Measurements from ENCODE around the gene PLLP.

Gene PLLP

DNA sequence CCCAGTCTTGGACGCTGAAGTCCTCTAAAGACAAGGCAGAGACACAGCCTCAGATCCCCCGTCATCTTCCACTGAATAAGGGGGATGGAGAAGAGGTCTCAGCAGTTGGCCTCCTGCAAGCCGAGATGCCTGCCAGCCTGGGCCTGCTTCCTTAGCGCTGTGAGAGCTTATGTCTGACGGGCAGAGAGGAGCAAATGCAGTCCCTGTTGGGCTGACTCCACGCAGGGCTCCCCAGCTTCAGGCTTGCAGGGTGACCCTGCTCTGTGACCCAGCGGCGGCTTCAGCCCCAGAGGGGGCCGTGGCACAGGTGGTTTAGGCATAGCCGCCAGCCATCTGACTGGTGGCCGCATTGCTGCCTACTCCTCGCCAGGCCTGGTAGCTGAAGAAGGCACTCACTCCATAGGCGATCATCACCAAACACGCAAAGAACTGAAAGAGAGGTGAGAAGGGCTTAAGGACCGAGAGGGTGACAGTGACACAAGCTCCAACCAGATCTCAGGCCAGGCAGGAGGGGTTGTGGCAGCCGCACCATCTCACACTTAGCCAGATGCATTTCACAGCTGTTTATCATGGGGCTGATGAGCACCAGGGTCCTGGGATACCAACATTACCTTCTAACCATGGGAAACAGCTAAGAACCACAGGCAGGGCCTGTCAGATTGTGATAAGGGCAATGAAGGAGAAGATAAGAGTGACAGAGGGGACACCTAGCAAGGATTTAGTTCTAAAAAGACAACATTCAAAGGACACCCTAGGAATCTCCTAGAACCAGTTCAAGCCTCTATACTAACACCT lies 27.7 kb downstream of the PLLP start:
- DNase-seq (ENCODE audit: low read depth), result no peak

DNA sequence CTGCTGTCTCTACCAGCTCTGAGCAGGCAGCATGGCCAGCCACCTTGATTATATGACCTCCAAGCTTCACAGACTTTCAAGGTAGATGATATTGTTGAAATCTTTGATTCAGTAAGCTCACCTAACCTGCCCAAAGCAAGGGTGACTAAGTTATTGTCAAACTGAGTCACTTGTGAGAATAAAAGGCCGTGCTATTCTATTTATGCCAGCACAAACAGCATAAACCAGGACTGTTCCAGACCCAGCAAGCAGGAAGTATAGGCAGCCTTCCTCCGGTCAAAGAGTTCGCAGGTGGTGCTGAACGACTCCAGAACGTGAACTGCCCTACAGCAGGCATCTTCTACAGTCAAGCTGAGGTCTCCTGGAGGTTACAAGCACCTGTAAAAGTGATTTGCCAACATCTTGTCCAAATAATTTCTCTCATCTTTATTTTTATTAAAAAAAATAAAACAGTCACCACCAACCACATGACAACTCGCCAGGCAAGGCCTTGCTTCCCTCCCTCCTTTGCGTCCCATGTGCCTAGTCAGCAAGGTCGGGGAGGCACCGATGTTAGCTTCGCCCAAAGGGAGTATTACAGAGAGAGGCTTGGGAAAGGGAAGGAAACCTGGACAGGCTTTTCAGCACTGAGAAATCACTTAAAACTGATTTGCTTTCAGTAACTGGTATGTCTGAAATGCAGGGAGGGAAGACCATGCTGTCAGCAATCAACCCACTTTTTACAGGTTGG lies 28.6 kb downstream of the PLLP start:
- no peak for DNase-seq (ENCODE audit: low read depth)

DNA sequence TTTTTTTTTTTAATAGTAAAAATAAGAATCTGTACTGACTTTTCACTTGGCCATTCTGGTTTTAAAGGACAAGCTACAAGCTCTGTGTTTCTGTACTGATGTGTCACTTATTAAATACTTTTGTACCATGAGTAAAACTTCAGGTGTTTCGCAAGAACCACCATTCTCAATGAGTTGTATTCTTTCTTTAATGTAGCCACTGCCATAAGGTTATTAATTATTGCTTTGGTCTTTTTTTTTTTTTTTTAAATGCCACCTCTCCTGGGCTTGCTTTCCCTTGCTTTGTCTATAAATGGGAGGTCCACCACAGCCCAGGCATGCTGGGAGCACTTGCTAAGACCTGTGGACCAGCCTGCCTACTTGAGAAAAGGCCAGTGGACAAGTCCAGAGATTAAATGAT lies 31.0 kb downstream of the PLLP start:
- DNase-seq (ENCODE audit: low read depth), result no peak

DNA sequence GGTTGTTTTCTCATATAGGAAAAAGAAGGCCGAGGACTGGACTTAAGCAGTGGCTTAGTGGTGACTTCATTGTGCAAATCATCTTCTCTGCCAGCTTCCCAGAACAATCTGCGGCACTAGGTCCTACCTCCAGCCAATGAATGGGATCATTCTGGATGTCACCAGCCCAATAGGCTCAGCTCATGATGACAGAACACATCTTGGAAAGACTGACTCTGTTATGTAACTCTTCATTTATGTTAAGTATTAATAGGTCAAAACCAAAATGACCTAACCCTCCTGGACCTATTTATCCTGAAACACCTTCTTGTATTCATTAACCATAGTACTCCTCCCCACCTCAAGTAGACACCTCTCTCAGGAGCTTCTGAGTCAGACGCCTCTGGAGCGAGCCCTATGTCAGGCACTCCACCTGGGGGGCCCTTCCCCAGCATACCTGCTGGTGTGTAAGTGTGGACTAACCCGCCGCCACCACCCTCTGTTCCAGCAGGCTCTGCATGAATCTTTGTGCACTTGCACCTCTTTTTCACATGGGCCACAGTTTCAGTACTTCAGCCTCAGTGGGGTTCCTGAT lies 32.2 kb downstream of the PLLP start:
- no peak for DNase-seq (ENCODE audit: low read depth)

DNA sequence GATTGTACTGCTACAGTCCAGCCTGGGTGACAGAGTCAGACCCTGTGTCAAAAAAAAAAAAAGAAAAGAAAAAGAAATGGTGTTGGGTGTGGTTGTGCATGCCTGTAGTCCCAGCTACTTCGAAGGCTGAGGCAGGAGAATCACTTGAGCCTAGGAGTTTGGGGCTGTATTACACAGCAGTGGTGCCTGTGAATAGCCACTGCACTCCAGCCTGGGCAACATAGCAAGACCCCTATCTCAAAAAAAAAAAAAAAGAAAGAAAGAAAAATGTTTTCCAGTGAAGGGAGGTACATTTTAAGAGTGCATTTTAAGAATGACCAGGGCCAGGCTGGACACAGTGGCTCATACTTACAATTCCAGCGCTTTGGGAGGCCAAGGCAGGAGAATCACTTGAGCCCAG lies 33.1 kb downstream of the PLLP start:
- DNase-seq (ENCODE audit: low read depth), result no peak

DNA sequence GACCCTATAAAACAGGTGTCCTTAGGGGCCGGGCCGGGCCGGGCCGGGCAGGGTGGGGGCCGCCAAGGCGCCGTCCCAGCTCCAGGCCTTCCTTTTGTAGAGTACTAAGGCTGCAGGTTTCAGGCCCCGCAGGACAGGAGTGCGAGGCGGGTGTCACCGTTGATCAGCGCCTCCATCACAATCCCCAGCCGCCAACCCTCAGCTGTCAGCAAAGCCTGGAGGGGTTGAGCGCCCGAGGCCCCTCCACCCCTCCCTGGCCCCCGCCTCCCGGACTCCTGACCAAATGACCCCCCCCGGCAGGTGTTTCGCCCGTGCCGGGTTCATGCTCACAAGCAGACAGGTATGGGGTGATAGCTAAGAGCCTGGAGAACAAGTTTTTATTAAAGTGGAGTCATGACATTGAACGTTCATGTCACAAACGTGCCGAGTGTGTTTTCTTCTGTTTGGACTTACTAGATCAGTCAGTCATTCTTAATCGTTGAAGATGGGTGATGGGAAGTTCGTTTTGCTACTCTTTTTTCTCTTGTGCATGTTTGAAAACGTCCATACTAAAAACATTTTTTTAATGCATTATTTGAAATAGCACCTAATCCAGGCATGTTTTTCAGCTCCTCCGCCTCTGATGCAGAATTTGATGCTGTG lies 38.9 kb downstream of the PLLP start:
- no peak for DNase-seq (ENCODE audit: low read depth)

DNA sequence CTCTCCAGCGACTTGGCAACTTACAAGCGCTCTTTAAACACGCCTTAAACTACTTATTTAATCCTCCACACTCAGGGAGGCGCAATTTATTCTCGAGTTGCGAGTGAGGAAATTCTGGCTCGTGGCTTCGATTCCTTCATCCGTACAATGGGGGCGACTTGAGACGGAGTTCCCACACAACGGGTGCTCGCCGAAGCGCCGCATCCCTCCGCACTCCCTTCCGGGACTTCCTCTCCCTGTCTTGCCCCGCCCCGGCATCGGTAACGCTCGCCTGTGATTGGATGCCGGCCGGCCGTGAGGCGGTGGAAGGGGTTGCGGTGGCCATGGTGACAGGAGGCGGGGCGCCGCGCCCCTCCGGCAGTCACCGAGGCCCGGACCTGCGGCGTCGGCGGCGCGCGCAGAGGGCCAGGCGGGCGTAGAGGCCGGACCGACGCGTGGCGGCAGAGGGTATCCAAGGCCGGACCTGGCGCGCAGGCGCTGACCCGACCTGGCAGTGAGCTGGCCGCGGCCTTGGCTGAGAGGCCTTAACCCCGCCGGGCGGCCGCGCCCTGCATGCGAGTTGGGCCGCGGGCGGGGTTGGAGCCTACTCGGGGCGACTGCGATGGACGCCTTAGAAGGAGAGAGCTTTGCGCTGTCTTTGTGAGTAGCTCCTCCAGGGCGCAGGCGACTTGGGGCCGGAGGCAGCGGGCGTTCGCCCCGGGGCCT lies 39.6 kb downstream of the PLLP start, which contains the start of gene ARL2BP:
TSS of gene ARL2BP (plus strand) at position 493 of the 705 bp plus-strand sequence. CDS start at position 602, 109 bp downstream.
- peak; percentile 96 for DNase-seq (ENCODE audit: low read depth)

DNA sequence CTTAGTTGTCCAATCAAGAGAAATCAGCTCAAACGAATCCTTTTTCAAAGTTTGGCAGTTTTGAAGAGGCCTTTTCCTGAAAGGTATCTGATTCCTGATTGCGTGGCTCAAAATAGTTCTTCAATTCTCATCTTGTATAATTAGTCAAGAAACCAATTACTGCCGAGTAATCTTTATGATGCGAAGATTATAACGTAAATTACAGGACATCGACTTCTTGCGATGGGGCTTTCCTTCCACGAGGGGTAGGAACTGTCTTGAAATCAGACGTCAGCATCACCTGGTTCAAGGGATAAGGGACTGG lies 40.1 kb downstream of the PLLP start:
- DNase-seq (ENCODE audit: low read depth), result no peak

DNA sequence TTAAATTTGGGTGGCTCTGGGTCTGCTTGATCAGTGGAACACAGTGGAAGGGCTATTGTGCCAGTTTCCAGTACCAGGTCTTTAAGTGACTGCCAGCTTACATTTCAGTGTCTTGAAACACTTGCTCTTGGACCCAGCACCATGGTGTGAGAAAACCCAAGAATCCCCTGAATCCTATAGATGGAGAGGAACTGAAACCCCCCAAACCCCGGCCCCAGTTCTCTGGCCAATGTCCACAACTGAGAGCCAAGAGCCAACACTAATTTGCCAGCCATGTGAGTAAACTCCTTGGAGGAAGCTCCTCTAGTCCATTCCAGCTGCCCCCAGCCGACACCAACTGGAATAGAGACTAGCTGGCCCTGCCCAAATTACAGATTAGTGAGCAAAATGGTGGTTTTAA lies 41.8 kb downstream of the PLLP start:
- no peak for DNase-seq (ENCODE audit: low read depth)

DNA sequence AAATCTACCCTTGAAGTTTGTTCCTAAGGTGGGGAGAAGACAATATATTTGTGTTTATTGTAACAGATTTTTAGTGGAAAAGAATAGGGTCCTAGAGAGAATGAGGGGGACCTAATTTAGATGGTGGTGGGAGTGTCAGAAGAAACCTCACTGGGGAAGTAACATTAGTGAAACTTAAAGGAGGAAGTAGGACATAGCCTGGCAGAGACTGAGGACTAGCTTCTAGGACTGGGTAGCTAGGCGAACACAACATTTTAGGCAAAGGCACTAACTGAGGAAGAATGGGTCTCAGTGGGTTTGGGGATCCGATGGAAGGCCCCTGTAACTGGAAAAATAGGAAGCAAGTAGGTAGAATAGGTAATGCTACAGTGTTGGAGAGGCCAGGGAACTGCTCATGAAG lies 43.6 kb downstream of the PLLP start:
- DNase-seq (ENCODE audit: low read depth), result no peak

DNA sequence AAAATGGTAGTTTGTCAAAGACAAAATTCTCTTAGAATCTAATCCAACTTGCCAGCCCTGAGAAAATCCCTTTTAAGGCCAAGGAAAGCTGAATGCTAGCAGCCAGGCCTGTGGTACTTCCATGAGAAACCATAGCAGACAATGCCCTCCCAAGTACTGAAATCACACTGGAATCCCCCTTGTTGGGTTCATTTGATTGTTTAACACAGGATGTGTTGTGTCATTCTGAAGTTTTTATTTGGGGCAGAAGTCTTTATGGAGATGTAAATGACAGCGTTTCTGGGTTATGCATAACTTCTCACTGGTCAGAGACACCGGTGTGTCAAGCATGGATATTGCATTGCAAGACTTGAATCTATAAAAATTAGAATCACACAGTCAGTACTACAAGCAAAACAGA lies 45.4 kb downstream of the PLLP start:
- DNase-seq (ENCODE audit: low read depth), result no peak

DNA sequence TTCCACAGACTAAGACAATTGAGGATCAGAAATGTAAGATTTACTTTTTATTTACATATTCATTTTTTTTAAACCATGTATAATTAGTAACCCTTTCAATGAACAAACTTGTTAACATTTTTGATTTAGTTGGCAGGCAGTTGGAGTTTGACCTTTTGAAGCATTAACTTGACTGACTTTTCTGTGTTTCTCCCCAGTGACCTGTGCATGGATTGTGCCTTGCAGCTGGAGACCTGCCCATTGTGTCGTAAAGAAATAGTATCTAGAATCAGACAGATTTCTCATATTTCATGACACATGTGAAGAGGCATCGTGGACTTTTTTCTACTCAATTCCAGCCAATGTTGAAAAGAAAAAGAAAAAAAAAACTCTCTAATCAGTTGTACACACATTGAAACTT lies 45.8 kb downstream of the PLLP start:
- DNase-seq (ENCODE audit: low read depth), result no peak

DNA sequence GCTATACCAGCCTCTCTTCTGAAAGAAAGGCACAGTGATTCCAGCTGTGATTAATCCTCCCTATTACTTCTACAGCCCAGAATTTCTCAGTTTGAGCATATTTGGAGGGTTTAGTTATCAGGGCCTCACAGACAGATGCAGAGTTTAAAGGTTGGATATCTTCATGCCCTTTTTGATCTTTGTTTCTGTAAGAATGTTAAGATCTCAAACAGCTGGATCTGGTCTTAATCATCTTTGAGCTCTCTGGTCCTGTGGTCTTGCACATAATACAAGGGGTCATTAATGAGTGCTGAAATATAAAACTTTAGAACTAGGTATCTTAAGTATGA lies 48.5 kb downstream of the PLLP start:
- no peak for DNase-seq (ENCODE audit: low read depth)

DNA sequence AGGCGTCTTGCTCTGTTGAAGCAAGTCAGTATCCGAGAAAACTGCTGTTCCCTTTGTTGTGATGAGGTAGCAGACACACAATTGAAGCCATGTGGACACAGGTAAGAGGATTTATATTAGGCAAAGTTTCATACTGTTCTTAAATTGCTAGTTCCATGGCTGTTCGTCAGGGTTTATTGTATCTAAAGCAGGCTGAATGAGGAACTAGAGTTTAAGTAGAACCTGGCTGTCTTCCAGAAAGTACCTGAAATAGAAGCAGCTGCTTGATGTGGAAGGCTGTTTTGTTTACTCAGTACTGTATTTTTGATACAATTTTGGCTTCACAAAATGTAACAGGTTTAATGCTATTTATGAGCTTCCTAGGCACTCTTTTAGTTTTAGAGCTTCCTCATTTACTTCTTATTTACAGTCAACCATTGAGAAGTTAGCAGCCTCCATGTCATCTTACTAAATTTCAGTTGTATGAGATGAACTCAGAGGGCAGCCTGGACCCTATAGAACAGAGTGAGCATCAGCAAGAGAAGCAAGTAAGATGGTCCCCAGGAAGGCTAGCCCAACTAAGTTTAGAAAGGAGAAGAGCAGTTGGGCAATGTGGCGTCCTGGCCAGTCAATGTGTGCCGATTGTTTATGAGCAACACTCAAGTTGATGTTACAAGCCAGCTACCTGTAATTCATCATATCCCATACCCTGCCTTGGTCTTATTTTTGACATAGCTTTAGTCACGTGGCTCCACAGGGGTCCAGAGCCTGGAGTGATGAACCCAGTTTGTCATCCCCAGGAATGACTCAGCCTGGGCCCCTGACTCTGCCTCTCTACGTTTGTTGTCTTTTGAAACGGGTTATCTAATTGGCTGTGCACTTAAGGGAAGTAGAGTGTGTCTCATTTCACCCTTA lies 49.1 kb downstream of the PLLP start:
- no peak for DNase-seq (ENCODE audit: low read depth)

DNA sequence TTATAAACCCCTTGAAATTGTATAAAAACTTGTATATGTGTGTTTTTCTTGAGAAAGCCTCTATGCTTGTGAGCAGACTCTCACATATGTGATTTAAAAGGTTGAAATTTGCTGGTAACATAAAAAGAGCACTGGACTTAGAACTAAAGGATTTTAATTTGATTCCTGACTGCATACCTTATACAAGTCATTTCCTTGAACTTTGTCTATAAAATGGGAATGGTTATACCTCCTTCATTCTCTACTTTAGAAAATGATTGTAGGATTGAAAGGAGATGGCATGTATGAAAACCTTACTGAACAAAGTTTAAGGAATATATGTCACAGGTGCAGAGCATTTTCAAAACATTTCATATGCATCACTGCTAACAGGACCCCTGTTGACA lies 49.8 kb downstream of the PLLP start:
- DNase-seq (ENCODE audit: low read depth), result no peak

DNA sequence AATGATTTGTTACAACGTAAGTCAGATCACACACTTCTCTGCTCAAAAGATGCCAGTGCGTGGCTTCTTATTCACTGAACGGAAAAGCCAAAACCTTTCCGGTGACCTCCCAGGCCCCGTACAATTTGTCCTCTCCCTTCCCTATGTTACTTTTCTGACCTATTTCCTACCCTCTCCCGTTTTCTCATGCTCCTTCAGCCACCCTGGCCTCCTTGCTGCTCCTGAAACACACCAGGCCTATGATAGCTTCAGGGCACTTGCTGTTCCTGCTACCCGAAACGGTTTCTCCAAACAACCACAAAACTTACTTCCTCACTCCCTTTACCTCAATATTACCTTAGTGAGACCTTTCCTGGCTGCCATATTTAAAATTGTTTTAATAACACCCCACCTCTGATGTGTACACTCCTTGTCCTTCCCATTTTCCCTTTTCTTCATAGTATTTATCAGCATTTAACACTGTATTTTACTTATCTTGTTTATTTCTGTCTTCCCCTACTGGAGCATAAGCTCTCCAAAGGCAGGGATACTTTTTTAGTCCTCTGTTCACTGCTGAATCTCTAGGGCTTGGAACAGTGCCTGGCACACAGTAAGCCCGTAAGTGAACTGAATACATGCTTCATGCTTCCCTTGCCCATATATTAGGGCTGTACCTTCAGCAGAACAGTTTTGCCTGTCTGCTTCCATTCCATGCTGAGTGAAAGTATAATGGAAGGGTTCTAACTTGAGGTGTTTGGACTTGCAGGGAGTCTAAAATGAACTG lies 50.3 kb downstream of the PLLP start:
- DNase-seq (ENCODE audit: low read depth), result no peak

DNA sequence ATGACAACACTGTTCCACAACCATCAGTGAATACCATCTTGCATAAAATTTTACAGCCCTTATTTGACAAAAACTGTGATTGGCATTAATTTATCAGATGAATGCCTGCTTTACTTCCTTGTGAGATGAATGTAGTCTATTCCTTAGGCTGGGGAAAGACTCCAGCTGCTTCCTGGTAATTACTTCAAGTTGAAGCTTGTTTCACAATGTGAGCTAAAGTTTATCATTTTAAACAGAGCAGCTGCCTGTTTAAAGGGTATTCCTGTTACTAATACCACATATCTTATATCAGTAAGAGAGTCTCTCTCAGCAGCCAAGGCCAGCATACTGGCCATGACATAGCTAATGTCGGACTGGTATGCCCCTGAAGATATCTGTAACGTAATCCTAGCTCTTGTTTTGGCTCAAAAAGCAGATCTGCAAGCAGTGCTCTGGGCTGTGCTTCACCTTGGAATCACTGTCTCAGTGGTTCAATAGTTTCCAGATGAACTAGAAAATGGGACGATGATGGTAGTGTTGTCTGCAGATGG lies 52.6 kb downstream of the PLLP start:
- no peak for DNase-seq (ENCODE audit: low read depth)

DNA sequence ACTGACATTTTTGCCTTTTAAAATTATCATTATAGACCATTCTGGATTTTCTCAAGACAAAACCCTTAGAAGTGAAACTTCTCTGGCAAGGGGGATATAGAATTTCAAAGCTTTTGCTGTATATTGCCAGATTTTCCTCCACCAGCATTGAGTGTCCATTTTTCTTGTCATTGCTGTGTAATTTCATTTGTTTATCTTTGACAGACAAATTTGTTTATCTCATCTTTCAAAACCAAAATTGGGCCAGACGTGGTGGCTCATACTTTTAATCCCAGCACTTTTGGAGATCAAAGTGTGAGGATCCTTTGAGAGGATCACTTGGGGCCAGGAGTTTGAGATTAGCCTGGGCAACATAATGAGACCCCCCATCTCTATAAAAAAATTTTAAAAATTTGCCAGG lies 55.4 kb downstream of the PLLP start:
- no peak for DNase-seq (ENCODE audit: low read depth)

DNA sequence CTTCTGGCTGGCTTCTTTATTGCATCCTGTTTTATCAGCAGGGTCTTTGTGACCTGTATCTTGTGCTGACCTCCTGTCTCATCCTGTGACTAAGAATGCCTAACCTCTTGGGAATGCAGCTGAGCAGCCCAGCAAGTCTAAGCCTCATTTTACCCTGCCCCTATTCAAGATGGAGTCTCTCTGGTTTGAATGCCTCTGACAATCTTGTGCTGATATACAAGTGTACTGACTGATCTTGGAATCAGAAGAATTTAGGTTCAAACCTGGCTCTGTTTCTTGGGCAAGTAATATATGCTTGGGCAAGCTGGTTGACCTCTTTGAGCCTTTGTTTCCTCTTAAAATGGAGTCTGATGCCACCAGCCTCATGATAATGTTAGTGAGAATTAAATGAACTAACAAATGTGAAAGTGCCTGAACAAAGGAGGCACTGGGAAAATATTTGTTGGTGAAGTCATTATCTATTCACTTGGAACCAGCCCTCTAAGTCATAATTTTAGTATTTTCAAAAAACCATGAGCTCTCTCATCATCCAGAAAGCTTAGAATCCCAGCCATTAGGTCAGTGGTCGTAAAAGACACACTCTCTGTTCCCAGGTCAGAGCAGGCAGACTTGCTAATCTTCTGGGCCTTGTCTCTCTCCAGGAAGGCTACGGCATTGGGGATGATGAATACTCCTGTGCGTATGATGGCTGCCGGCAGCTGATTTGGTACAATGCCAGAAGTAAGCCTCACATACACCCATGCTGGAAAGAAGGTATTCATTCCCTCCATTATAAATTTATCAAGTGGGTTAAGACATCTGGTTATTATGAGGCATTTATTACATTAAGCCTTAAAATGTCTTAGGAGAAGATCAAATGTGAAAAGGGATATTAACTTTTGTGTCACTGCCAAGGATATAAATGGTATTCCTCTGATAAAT lies 57.5 kb downstream of the PLLP start:
- no peak for DNase-seq (ENCODE audit: low read depth)
